H1 (cell line): Measurements from ENCODE around the gene PXDN. TPM values are rescaled to one million over a fixed set of nuclear protein-coding genes. Genes with fewer than 3 reads are reported as not detected.

Experiments
- CEBPB ChIP-seq: IDR thresholded peaks from 2 replicates; pipeline ENCODE4 v1.6.1; 2012; ENCODE audit warnings: low read depth, low read length
- POLR2A ChIP-seq, 2 experiments: IDR thresholded peaks; 1 replicate in 1 of 2; 2 replicates in 1 of 2; pipeline ENCODE4 v1.6.1; 2011; ENCODE audit warnings: low read depth in 2 of 2, low read length in 2 of 2, mild to moderate bottlenecking in 2 of 2; ENCODE audit errors: control extremely low read depth in 1 of 2
- polyA plus RNA-seq, 7 experiments: library from polyadenylated mRNA; depleted of rRNA in 3 of 7; stranded (reverse) in 5 of 7; unstranded in 2 of 7; fragments of >200 nt in 5 of 7; fragments of 200-250 nt in 2 of 7; gene quantifications; 1 replicate in 5 of 7; 2 replicates in 1 of 7; 4 replicates in 1 of 7; pipeline versions ENCODE4 v1.2.1 to v1.2.3, GENCODE V29; 2011 to 2013; ENCODE audit warnings: missing spikeins in 2 of 7, mixed read lengths in 2 of 7
- total RNA-seq: library from RNA; stranded (reverse); fragmentation: NEBNext Ultra II Directional; extraction: Animal tissue kit (Norgen Biotek cat#: 25700); gene quantifications from 2 replicates; pipeline ENCODE4 v1.2.1, GENCODE V29; 2021

Gene PXDN
- total and polyA plus RNA-seq, 2 of the 8 experiments (the other 6 are each of a cell fraction or from before 2014, with no cell fraction given), result 104 to 141 TPM

- TF ChIP-seq POLR2A (IDR thresholded peaks at IDR 0.05; ENCODE audit: control extremely low read depth in 1 of 2, low read depth in 2 of 2, low read length in 2 of 2), result no peak
- TF ChIP-seq CEBPB, result no peak
Observed at GRCh38 chr2:1621041-1621440, 123.3 kb downstream of the PXDN start (continued).
